GM21526 (cell line): Measurements from ENCODE around the gene TSSK2.

Source experiments
- ATAC-seq: cut with Tn5 transposase; IDR thresholded peaks from one replicate; pipeline ENCODE4 v1.9.1; 2021; ENCODE audit warnings: moderate library complexity; ENCODE audit not compliant: unreplicated experiment, low FRiP score

The TSSK2 gene

DNA sequence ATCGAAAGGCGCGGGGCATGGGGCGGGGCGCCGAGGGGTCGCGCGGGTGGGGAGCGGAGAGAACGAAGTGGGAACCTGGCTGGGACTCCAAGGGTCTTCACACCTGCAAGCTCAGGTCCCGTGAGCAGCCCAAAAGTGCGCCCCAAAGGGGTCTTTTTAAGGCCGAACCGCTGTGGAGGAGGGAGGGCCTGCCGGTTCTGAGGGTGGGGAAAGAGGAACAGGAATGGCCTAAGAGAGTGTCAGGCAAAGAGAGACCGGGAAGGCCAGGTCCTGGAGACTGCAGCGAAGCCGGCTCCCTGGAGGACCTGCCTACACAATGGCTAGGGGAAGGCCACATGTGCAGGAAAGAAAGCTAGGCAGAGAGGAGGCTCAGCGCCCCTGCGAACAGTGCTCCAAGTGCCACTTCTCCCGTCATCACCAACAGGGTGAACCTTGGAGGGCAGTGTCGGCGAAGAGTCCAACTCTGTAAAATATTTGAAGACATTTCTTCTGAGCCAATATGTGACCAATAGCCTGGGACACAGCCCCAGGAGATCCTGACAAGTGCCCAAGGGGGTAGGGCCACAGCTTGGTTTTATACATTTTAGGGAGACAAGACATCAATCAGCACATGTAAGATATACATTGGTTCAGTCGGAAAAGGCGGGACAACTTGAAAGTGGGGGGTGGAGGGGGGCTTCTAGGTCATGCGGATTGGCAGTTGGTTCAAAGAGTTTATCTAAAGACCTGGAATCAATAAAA lies 8.2 kb upstream of the TSSK2 start:
- ATAC-seq: no peak

DNA sequence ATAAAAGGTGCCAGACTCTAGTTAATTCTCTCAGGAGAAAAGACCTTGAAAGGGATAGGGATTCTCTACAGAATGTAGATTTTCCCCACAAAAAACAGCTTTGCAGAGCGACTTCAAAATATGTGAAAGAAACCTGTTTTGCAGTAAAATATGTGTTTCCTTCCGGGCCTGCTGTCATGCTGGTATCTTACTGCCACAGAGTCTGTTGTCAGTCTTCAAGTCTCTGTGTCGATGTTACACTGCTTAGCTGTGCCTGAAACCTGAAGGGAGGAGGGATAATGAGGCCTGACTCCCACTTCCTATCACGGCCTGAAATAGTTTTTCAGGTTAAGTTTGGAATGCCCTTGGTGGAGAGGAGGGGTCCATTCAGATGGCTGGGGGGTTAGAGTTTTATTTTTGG lies 7.2 kb upstream of the TSSK2 start:
- ATAC-seq: no peak

DNA sequence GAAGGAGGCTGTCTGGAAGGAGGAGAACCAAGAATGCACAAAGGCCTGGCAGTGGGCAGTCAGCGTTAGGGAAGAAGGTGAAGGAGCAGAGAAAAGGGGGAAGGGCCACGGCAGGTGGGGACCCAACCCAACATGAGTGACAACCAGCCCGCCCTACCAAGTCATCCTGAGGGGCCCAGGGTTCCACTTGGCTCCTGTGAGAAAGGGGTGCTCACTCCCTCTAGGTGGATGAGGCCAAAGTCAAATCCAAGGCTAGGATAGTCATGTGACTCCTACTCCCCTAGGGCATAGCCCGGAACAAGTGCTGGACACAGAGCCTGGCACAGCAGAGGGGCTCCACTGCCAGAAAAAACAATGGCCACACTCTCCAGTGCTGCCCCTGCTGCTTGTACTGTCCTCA lies 6.7 kb upstream of the TSSK2 start:
- no peak for ATAC-seq

DNA sequence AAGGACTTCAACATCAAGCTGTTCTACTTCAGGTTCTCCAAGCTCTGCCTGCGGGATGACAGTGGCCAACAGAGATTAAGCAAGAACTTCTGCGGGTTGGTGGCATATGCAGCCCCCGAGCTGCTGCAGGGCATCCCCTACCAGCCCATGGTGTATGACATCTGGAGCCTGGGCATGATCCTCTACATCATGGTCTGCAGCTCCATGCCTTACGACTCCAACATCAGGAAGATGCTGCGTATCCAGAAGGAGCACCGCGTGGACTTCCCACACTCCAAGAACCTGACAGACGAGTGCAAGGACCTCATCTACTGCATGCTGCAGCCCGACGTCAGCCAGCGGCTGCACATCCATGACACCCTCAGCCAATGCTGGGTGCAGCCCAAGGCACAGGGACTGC lies 6.1 kb upstream of the TSSK2 start:
- ATAC-seq: no peak

DNA sequence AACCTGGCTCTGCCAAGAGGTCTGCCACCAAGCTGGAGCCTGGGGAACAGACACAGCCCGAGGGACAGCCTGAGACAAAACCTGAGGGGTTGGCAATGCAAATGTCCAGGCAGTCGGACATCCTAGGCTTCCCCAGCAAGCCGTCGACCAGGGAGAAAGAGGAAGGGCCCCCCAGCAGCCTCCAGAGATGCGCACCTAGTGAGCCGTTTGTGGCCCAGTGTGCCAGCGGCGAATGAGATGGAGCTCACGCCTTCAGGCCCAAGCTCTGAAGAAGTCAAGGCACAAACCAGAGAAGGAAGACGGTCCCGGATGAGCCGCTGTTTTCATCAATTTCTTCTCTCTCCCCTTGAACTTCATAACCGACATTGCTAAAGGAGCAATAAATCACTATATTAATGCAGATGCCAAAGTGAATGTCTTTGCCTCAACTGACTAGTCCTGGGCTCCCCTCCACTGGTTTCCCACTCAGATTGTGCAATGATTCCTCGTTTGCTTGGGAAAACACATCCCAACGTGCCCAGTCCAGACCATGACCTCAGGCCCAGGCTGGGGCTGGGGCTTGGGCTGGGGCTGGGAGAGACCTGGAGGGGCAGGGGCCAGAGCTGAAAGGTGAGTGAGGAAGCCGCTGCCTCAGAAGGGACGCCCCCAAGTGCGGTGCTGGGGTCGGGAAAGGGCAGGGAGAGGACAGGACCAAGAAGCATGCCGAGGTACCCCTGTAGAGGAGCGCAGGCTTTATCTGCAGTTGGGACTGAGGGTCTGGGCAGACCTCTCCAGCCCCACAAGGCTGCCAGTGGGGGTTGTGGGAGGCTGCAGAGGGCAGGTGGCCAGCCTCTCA lies 5.4 kb upstream of the TSSK2 start:
- no peak for ATAC-seq

DNA sequence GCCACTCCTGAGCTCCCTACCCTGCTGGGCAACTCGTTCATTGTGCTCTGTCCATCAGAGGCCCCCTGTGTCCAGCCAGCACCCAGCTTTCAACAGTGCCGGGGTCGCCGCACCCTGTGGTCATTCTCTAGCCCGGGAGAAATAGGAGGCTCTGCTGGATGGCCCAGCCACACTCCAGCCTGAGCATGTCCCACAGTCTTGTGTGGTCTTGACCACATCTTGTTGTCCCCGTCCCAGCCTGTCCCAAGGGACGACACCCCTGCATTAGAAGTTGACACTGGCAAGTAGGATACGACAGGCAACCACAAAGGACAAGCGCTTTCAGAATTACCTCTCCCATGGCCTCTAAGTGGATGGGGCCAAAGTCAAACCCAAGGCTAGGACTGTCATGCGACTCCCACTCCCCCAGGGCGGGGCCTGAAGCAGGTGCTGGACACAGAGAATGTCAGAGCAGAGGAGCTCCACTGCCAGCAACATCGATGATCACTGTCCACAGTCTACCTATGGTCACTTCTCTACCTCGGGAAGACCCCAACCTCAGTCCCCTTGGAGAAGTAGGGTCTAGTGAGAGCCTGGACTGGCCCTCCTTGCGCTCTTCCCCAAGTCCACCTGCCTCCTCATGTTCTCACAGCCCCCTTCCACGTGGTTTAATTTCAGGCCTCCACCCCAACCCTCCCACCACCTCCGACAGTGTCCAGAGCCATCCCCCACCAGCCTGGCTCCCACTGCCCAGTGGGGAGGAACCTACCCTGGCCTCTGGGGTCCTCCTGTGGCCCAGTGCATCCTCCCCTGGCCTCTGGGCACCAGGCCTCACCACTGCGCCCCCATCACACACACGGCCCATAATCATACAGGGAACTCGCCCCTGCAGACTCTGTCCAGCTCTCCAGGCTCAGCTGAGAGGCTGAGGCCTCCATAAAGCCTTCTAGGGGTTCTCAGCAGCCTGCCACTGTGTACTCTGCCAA lies 4.5 kb upstream of the TSSK2 start:
- no peak for ATAC-seq

DNA sequence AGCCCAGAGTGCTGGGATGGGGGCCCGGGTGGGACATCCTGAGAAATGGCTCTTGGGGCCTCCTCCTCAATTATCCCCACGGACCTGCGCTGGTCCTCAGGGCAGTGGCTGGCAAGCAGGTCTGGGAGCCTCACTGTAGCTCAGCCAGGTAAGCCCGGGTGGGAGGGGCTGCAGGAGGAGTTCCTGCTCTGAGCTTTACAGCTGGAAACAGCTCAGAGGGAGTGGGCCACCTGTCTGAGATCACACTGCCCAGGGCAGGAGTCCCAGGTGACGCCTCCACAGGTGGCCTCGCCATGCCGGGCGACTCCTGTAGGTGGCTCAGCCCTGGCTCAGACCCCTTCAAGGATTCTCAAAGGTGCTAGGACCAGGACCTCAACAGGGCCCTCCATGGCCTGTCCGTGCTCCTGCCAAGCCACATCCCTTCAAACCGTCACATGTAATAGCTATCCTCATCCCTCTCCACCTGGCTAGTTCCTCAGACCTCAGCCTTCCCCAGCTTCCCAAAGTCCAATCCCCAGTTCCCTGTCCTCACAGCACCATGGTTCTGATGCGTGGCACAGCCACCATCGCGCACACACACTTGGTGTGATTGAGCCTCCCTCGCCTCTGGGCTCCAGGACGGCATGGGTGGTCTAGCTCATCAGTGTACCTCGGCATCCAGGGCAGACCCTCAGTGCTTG lies 3.6 kb upstream of the TSSK2 start:
- no peak for ATAC-seq

DNA sequence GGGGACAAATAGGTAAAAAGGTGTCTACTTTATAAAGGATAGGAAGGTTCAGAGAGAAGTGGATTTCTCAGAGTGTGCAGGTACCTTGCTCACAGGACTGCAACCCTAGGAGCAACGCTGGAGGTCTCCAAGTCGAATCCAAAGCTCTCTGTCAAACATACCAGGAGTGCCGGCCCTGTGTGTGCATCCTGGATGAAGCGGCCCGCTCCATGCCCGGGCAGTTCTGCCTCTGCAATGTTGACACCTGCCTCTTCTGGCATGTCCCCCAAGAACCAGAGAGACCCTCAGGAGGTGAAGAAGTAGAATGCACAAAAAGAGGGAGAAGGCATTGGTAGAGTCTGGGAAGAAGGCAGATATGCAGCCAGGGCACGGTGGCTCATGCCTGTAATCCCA lies 3.1 kb upstream of the TSSK2 start:
- no peak for ATAC-seq

DNA sequence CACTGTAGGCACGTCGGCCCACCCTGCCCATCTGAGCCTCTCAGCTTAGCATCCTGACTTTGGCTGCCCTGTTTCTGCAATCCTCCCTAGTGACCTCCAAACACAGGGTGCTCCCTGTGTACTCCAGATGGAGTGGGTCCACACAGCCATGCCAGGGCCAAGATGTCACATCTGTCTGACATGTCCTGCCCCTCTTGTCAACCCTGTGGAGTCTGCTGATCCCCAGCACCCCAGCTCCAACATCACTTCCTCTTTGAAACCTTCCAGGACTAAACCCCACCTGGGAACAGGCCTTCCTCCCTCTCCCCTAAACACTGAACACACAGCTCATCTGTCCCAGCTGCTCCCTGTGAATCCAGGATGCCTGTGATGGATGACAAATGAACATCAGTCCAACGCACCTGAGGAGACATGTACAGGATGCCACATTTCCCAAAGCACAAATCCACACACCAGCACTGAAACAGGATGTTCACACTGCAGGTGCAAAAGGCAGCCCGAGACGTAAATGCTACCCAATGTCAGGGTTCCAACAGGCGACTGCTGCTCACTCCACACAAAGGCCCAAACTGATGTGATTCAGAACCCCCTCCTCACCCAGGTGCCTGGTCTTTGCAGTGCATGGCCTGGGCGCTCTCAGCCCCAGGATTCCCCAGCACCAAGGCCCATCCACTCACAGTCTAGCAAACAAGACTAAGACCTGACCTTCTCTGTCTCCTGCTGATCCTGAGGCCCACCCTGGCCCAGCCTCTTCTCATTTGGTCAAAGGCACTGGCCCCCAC lies 2.0 kb upstream of the TSSK2 start:
- no peak for ATAC-seq

DNA sequence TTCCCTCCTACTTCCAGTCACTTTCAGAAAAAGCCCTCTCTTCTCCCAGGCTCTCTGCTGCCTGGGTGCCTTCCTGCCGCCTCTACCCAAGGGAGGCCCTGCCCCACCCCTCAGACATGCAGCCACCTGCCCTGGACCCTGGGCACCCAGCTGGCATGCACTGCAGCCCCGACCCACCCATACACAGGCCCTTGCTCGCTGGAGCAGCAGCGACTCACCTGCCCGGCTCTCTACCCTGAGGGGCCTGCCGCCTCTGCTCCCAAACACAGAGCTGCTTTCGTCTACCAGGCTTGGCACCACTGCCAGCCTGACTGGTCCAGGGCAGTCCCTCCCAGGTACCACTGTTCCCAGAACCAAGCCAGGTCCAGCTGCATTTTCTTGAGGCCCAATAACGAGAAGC lies 1.2 kb upstream of the TSSK2 start:
- no peak for ATAC-seq

DNA sequence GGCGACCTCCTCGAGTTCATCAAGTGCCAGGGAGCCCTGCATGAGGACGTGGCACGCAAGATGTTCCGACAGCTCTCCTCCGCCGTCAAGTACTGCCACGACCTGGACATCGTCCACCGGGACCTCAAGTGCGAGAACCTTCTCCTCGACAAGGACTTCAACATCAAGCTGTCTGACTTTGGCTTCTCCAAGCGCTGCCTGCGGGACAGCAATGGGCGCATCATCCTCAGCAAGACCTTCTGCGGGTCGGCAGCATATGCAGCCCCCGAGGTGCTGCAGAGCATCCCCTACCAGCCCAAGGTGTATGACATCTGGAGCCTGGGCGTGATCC lies 542 bp downstream of the TSSK2 start:
- no peak for ATAC-seq

DNA sequence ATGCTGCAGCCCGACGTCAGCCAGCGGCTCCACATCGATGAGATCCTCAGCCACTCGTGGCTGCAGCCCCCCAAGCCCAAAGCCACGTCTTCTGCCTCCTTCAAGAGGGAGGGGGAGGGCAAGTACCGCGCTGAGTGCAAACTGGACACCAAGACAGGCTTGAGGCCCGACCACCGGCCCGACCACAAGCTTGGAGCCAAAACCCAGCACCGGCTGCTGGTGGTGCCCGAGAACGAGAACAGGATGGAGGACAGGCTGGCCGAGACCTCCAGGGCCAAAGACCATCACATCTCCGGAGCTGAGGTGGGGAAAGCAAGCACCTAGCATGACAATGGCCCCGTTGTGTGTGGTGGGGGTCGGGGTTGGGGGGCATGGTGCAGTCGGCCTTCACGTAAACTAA lies 1.0 kb downstream of the TSSK2 start:
- no peak for ATAC-seq

DNA sequence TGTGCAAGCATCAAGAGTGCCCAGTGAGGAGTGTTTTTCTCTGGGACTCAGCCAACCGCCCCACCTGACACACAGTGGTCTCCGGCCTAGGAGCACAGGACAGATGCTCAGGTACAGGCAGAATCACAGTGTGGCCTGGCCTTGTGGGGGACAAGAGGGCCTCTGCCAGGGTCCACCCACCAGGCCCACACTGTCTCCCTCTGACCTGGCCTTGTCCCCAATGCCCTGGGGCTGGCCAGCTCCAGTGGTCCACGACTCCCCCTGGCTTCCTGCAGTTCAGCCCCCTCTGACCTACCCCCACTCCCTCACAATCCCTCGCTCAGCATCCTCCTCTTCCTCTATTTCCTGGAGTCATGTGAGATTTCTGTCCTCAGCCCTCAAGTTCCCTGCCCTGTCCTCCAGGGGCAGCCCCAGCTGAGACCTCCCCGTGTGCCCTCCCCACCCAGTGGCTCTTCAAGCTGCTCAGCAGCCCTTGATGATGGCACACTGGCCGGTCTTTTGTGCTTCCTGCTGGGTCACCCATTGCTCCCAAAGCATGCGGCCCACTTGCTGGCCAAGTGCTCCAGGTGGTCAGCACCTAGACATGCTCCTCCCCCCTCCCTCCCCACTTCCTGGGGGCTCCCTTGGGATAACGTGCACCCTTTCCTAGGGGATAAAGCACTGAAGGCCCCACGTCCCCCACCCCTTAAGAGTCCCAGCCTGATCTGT lies 1.7 kb downstream of the TSSK2 start:
- ATAC-seq: no peak

DNA sequence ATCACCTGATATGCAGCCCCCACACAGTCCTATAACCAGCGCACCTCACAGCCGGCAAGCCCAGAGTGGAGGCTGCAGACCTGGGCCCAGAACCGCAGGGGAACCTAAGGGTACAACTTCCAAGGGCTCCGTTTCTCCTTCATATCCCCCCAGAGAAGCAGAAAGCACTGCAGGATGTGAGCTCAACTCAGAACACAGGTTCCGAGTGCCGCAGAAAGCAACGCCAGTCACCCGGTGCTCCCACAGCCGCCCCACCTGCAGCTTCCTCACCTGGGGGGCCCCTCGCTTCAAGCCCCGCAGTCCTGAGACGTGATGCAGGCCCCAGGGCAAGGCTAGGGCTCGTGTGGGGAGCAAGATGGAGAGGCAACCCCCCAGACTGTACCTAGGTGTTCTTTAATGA lies 2.5 kb downstream of the TSSK2 start:
- no peak for ATAC-seq

DNA sequence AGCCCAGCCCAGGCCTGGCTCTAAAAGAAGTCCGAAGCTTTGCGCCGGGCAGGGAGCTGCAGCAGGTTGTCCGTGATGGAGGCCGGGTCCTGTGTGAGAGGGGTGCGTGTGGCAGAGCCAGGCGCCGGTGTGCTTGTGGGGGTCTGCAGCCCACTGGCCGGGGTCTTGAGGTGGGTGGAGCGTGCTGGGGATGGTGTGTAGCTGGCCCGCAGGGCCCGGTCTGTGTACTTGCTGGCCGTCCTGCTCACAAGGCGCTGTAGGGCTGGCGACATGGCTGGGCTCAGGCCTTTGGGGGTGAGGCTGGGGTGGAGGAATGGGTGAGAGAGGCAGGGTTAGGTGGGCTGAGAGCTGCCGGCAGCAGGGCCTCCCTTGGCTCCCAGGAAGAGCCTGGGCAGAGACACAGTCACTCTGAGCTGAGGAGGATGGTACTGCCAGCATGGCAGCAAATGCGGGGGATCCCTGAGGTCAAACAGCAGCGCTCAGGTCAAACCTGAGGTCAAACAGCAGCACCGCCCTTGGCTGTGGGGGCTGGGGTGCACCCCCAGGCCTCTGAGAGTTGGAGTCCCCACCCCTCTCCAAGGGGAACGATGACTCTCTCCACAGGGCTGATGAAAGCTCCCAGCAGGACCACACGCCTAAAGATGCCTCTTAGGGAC lies 3.2 kb downstream of the TSSK2 start:
- no peak for ATAC-seq

DNA sequence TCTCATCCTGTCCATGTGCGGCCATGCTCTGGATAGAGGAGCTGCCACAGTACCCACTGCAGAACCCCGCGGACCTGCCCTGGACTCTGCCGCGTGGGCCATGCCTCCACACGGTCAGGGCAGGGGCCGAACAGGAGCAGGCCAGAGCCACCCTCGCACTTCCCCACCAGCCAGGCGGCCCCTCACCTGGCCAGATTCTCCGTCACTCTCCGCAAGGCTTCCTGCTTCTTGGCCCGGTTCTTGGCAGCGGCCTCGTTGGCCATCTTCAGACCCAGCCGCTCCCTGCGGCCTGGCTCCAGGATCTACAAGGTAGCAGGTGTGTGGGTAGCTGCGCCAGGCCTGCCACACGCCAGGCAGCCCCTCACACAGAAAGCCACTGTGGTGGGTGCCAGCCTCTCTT lies 3.8 kb downstream of the TSSK2 start:
- ATAC-seq: no peak

DNA sequence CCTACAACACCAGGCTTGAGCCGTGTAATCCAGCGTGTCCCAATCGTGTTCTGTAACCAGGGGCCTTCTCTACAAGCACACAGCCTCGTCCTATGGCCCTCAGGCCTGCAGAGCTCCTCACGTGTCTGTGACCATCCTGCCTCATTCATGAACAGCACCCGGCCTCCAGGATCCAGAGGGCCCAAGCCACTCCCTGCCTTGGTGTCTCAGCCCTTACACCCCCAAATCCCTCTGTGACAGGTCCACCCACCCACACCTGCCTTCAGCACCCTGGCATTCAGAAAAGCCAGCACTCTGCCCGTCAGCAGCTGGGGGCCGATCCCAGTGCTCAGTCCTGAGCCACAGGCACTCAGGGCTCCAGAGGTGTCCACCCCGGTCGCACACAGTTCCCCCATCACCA lies 5.8 kb downstream of the TSSK2 start:
- no peak for ATAC-seq

DNA sequence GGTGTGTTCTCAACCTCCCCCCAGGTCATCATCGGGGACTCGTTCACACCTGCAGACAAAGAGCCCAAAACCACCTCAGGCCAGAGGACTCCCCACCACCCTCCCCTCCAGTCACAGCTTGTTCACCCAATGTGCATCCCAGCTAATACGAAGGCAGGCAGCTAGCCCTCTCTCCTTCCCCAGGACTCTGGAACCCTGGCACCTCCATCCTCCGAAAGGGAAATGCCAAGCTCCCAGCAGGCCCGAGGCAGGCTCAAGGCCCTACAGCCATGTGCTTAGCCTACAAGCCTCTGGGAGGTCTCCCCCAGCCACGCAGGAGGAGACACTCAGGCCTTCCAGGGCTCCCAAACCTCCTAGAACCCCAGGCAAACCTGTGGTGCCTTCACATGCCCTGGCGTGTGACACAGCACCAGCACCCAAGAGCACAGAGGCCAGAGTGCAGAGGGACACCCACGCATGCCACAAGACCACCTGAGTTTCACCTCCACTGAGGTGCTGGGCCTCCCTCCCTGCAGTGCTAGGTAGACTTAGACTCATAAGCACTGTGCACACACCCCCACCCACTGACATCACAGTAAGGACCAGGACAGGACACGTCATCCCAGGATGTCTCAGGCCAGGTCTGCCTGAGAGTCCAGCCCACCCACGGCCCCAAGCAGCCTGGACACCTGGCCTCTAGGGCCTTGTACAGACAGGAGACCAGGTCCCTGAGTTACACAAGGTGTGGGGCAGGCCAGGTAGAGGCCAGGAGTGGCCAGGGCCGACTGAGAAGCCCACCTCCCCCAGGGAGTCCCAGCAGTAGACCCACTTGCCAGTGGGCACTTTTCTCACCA lies 6.5 kb downstream of the TSSK2 start:
- no peak for ATAC-seq
